ENCODE measurements around the gene UBXN7.
"Not testable (repeated sequence)": the region's sequence is repeated elsewhere in the genome, so short reads cannot be mapped to it uniquely, and the experiment has no call there.

Gene UBXN7

DNA sequence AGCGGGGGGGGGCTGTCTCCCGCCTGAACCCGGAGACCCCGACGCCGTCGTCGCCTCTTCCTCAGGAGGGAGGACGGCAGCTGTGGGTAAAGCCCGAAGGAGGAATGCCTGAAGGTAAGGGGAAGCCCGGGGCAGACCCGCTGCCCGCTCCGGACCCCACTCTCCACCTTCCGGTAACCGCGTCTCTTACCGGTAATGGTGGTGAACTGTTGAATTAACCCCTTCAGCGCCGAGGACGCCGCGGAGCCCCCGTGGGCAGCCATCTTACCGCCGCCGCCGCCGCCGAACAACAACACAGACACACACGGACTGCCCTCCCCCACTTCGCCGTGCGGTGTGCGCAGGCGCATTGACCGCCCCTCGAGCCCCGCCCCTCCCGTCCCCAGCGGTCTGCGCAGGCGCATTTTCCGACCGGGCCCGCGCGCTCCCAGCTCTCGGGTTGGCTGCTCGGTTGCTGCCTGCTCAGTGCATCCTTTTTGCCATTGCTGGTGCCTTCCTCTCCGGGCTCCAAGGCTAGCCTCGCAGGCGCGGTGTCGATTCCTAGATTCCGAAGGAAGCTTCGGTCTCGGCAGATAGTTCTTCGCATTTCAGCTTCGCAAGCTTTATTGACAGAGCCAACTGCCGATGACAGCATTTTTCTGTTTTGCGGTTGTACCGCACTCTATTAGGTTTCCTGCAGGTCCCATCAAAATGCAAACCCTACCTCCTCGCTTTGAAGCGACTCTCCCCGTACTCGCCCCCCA is at the start of gene UBXN7:
Gene UBXN7 (minus strand): TSS at position 291 of the 743 bp plus-strand sequence. CDS start 28 bp downstream, at position 263.
- peak; percentile 95 to 96 for DNase-seq (ENCODE audit: low read depth in 2 of 2)

DNA sequence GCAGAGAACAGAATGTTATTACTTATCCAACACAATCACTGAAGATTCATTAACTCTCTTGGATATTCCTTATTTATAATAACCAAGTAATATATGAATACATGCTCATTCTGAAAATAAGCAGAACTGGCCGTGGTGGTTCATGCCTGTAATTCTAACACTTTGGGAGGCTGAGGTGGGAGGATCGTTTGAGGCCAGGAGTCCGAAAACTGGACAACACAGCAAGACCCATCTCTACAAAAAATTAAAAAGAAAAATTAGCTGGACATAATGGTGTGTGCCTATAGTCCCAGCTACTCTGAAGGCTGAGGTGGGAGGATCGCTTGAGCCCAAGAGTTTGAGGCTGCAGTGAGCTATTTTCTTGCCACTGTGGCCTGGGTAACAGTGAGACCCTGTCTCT is 45.5 kb upstream of the UBXN7 start:
- no peak for DNase-seq (ENCODE audit: low read depth in 2 of 2)

DNA sequence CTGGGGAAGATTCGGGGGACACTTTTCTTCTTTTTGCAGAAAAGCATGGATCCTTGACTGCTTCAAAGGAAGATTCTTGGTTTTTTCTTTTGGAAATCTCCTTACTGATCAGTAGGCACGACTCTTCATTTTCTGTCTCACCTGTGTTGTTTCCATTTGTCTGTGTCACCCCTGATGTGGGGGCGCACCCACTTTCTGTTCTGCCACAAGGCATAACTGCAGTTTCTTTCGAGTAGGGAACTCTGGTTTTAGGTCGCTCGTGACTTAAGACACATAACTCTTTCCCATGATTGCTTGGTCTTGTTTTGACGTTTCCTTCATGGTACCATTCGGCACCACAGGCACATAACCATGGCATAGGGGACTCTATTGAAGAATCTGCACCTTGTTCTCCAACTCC is 40.1 kb upstream of the UBXN7 start:
- no peak for DNase-seq (ENCODE audit: low read depth in 2 of 2)

GRCh38 chr3:196471551-196471950 is 39.3 kb upstream of the UBXN7 start:
- no peak for DNase-seq (ENCODE audit: low read depth in 2 of 2)

- DNase-seq (ENCODE audit: low read depth in 2 of 2), result not testable (repeated sequence)
Observed at GRCh38 chr3:196470182-196470581, 38.0 kb upstream of the UBXN7 start.

DNA sequence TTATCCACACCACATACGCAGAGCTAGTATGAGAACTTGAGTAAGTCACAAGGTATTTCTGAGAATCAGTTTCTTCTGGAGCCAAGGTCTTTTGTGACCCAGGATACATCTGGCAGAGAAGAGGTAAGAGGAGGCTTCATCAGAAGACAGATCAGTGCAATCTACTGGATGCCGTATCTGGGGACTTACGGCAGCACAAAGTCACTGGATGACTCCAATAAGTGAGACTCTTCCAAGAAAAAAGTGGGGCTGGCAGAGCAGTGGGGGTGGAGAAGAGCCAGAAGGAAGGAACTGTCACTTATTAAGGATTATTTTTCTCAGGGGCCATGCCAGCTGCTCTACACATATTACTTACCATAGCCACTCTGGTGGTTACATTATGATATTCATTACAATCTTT is 31.6 kb upstream of the UBXN7 start:
- DNase-seq (ENCODE audit: low read depth in 2 of 2), result no peak

GRCh38 chr3:196463478-196463756 is 31.2 kb upstream of the UBXN7 start:
- no peak for DNase-seq (ENCODE audit: low read depth in 2 of 2)

DNA sequence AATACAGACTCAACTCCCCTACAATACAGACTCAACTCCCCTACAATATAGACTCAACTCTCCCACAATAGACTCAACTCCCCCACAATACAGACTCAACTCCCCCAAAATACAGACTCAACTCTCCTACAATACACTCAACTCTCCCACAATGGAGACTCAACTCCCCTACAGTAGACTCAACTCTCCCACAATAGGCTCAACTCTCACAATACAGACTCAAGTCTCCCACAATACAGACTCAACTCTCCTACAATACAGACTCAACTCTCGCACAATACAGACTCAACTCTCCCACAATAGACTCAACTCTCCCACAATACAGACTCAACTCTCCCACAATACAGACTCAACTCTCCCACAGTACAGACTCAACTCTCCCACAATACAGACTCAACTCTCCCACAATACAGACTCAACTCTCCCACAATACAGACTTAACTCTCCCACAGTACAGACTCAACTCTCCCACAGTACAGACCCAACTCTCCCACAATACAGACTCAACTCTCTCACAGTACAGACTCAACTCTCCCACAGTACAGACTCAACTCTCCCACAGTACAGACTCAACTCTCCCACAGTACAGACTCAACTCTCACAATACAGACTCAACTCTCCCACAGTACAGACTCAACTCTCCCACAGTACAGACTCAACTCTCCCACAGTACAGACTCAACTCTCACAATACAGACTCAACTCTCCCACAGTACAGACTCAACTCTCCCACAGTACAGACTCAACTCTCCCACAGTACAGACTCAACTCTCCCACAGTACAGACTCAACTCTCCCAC is 30.7 kb upstream of the UBXN7 start:
- not testable (repeated sequence) for DNase-seq (ENCODE audit: low read depth in 2 of 2)

- no peak for DNase-seq (ENCODE audit: low read depth in 2 of 2)
Observed at GRCh38 chr3:196458063-196458462, 25.8 kb upstream of the UBXN7 start.

DNA sequence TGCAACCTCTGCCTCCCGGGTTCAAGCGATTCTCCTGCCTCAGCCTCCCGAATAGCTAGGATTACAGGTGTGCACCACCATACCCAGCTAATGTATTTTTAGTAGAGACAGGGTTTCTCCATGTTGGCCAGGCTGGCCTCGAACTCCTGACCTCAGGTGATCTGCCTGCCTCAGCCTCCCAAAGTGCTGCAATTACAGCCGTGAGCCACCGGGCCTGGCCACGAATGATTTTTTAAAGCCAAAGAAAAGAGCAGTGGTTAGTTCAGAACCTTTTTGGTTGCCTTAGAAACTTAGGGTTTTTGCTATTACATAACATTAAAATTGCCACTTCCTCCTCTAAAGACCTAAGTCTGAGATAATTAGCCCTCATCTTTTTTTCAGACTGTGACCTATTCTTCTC is 25.2 kb upstream of the UBXN7 start:
- not testable (repeated sequence) for DNase-seq (ENCODE audit: low read depth in 2 of 2)

DNA sequence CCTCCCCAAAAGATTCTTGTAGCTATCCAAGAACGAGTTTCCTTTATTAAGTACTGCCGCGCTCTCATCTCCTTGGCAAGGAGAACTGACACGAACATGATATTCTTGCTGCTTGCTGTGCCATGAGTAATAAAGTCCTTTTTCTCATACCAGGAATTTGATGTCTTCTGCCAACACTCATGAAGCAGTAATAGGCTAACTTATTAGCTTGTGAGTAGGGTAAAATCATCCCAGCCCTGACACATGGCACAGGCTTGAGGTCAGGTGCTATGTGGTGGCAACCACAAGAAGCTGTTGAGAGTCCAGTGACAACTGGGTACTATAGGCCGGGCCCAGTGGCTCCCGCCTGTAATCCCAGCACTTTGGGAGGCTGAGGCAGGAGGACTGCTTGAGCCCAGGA is 22.7 kb upstream of the UBXN7 start:
- no peak for DNase-seq (ENCODE audit: low read depth in 2 of 2)

DNA sequence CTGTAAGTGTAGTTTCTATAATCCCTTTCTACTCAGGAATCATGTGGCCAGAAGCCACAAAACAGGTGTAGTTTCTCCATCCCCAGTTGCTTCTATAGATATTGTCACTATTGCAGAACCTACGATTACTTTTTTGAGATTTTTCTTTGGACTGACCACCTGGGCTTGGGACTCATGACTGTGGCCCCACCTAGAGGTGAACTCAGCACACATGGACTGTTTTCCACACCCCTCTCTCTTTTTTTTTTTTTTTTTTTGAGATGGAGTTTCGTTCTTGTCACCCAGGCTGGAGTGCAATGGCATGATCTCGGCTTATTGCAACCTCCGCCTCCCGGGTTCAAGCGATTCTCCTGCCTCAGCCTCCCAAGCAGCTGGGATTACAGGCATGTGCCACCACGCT is 13.2 kb upstream of the UBXN7 start:
- not testable (repeated sequence) for DNase-seq (ENCODE audit: low read depth in 2 of 2)

DNA sequence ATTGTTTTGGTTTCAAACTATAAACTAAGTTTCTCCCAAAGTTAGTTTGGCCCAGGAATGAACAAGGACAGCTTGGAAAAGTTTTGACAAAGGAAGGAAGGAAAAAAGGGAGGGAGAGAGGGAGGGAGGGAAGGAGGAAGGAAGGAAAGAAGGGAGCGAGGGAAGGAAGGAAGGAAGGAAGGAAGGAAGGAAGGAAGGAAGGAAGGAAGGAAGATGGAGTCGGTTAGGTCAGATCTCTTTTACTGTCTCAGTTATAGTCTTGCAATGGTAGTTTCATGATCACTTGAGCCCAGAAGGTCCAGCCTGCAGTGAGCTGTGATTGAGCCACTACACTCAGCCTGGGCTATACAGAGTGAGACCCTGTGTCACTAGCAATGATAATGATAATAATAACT is 12.3 kb upstream of the UBXN7 start:
- DNase-seq (ENCODE audit: low read depth in 2 of 2), result no peak

DNA sequence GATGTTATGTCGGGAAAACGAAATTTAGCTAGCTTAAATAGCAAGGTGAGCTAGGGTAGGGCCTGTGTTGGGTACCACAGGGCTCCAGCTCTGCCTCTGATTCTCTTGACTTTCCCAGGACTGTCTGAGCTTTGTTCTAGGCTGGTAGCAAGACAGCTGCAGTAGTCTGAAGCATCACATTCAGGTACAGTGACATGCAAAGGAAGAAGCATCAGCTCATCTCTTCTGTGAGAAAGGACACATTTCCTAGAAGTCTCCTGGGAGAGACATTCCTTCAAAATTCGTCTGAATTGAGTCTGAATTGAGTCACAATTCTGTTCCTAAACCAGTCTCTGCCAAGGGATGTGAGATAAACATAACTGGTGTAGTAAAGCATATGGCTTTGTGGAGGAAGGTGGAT is 8.5 kb upstream of the UBXN7 start:
- no peak for DNase-seq (ENCODE audit: low read depth in 2 of 2)

DNA sequence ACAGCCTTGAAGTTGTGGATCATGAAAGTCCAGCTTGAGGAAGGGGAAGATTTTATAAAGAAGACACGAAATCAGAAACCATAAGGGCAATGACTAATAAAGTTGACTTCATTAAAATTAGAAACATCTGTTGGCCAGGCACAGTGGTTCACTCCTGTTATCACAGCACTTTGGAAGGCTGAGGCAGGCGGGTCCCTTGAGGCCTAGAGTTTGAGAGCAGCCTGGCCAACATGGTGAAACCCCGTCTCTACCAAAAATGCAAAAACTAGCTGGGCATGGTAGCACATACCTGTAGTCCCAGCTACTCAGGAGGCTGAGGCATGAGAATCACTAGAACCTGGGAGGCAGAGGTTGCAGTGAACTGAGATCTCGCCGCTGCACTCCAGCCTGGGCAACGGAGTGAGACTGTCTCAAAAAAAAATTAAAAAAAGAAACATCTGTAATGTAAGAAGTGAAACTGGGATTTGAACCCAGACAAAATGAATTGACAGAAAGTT is 7.9 kb upstream of the UBXN7 start:
- no peak for DNase-seq (ENCODE audit: low read depth in 2 of 2)

DNA sequence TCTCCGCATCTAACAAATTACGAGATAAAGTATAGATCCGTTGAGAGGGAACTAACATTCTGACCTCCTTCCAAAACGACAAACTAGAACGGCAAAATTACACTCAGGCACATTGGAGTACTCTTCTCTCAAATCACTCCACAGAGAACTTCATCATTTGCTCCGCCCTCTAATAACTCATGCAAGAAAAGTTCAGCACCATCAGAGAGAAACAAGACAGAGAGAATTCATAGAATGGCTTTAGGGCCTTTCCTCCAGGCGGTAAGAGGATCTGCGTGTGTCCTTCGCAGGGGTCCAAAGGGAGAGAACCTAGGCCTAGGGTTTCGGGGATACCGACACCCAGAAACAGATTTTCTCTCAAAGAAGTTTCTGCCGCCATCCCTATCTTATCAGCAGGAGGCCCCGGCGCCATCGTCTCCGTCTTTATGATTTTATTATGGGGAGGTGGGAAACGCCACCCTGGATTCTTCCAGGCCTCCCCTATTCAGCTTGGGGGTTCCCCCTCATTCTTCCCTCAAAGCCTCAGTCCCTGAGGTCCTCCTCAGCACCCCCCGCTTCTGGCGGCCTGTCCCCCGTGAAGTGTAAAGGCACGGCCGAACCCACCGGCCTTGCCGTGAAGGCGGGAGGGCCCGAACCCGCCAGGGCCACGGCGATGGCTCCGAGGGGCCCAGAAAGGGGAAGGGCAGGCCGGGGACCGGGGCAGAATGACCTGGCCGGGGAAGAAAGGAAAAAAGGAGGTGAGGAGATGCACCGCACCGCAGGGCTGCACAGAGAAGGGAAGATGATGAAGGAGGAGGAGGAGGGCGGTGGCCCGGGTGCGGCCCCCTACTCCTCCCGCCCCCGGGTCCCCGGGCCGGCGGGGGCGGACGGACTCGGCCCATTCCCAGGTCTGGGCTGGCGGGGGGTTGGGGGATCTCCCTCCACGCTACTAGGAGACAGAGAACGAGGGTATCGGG is 768 bp downstream of the UBXN7 start:
- DNase-seq (ENCODE audit: low read depth in 2 of 2), result no peak

- no peak for DNase-seq (ENCODE audit: low read depth in 2 of 2)
Observed at GRCh38 chr3:196428041-196428440, 4.2 kb downstream of the UBXN7 start.

DNA sequence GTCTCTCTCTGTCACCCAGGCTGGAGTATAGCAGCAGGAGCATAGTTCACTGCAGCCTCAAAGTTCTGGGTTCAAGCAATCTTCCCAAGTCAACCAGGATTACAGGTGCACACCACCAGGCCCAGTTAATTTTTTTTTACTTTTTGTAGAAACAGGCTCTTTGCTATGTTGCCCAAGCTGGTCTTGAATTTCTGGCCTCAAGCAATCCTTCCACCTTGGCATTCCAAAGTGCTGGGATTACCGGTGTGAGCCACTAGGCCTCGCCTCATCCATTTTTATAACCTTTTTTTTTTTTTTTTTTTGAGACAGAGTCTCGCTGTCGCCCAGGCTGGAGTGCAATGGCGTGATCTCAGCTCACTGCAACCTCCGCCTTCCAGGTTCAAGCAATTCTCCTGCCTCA is 7.8 kb downstream of the UBXN7 start:
- DNase-seq (ENCODE audit: low read depth in 2 of 2), result not testable (repeated sequence)

DNA sequence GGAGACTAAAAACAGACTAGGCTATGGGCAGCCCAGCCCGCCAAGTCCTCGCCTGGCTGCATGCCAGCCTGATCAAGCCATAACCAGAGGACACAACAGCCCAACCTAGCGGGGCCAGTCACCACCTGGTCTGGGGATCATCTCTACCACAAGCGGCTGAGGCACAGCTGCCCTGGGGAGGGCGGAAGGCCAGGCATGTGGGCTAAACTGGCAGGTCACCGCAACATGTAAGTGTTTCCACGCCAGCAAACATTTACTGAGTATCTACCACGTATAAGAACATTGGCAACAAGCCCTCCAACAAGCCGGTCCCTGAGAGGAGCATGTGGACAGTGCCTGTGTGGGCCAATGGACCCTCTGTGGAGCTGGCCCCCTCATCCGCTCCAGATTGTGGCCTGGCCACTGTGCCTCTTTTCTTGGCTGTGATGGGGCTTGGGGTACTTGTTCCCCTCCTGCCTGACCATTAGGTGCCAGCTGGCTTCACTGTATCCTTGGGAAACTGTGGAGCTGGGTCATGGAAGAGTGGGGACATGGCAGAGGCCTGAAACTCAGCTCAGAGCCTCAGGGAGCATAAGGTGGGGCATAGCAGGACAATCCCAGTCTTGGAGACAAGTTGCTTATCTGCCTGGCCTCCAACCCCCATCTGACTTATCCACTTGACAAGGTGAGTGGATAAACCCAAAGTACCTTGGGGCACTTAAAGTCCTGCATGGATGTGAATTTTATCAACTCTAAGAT is 9.0 kb downstream of the UBXN7 start:
- no peak for DNase-seq (ENCODE audit: low read depth in 2 of 2)

DNA sequence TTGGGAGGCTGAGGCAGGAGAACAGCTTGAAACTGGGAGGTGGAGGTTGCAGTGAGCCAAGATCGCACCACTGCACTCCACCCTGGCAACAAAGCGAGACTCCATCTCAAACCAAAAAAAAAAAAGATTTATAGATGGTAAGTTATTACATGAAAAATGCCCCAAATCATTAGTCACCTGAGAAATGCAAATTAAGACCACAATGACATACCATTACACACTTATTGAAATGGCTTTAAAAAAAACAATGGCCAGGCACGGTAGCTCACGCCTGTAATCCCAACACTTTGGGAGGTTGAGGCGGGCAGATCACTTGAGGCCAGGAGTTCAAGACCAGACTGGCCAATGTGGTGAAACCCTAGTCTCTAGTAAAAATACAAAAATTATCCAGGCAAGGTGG is 10.6 kb downstream of the UBXN7 start:
- not testable (repeated sequence) for DNase-seq (ENCODE audit: low read depth in 2 of 2)

- no peak for DNase-seq (ENCODE audit: low read depth in 2 of 2)
Observed at GRCh38 chr3:196419386-196419785, 12.8 kb downstream of the UBXN7 start.

Measured in stimulated activated CD8-positive, alpha-beta memory T cell treated with anti-CD3 and anti-CD28 coated beads, Interleukin-7, amount 100 ng/mL, for 1 hour (primary cell).